Activated CD4-positive, alpha-beta T cell treated with anti-CD3 and anti-CD28 coated beads, Interleukin-2, amount 50 U/mL, for 24 hours (primary cell): ENCODE results near the gene PF4V1.
"Not testable (repeated sequence)": the region's sequence is repeated elsewhere in the genome, so short reads cannot be mapped to it uniquely, and the experiment has no call there.

Experiments
- DNase-seq, 2 donors: peaks; one replicate each; pipeline ENCODE4 v3.0.0-alpha.2; 2020; ENCODE audit warnings: low read depth in 1 of 2, low spot score in 1 of 2

PF4V1 gene

DNA sequence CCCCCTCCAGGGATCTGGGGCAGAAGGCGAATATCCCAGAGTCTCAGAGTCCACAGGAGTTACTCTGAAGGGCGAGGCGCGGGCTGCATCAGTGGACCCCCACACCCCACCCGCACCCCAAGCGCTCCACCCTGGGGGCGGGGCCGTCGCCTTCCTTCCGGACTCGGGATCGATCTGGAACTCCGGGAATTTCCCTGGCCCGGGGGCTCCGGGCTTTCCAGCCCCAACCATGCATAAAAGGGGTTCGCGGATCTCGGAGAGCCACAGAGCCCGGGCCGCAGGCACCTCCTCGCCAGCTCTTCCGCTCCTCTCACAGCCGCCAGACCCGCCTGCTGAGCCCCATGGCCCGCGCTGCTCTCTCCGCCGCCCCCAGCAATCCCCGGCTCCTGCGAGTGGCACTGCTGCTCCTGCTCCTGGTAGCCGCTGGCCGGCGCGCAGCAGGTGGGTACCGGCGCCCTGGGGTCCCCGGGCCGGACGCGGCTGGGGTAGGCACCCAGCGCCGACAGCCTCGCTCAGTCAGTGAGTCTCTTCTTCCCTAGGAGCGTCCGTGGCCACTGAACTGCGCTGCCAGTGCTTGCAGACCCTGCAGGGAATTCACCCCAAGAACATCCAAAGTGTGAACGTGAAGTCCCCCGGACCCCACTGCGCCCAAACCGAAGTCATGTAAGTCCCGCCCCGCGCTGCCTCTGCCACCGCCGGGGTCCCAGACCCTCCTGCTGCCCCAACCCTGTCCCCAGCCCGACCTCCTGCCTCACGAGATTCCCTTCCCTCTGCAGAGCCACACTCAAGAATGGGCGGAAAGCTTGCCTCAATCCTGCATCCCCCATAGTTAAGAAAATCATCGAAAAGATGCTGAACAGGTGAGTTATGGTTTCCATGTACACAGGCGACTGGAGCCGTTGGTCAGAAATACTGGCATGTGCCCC lies 16.3 kb downstream of the PF4V1 start, which contains the start of gene CXCL1:
Gene CXCL1, plus strand, starts transcription at position 264 of the 926 bp plus-strand sequence. Its CDS starts 78 bp downstream, at position 342.
- DNase-seq = no peak

DNA sequence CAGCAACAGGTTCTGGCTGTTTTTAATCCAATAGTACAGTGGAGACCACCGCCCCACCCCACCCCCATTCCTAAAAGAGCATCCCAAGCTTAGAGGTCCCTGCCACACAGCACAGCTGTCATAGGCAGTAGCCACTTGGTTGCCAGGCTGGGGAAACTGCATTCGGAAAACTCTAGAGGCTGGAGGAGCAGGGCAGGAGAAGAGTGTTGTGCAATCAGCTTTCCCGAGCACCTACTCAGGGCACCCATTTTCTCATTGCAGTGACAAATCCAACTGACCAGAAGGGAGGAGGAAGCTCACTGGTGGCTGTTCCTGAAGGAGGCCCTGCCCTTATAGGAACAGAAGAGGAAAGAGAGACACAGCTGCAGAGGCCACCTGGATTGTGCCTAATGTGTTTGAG lies 17.2 kb downstream of the PF4V1 start:
- DNase-seq = no peak

DNA sequence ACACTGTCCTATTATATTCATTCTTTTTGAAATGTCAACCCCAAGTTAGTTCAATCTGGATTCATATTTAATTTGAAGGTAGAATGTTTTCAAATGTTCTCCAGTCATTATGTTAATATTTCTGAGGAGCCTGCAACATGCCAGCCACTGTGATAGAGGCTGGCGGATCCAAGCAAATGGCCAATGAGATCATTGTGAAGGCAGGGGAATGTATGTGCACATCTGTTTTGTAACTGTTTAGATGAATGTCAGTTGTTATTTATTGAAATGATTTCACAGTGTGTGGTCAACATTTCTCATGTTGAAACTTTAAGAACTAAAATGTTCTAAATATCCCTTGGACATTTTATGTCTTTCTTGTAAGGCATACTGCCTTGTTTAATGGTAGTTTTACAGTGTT lies 17.7 kb downstream of the PF4V1 start:
- DNase-seq = no peak

DNA sequence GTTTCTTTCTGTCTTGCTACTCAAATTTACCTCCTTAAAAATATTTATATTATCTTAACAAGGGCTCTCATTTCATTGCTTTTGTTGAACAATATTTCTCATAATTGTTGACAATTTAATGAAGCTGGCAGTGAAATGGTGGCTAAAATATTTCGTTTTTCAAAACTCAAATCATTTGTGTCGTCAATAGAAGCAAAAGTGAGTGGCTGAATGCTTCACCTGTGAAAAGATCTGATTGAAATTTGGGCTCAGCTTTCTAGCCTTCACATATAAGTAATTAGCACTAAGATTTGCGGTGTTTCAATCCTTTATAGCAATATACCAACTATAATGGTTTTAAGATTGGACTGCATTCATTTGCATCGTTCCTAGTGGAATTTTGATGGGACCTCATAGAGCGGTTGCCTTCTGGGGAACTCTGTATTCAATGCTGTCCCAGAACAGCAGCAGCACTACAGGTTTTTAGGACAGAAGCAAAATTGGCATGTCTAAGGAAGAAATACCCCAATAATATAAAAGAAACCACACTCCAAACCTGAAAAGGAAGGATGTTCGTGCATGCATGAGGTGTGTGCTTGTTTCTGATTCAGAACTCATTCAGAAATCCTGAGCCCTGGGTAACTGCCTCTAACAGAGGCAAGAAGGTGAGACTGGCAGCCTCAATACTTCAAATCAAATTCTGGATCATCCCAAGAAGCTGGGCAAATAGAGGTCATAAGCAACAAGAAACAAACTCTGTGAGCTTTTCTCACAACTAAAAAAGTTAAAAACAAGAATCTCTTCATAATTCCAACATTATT lies 18.6 kb downstream of the PF4V1 start:
- DNase-seq = no peak

- no peak for DNase-seq
Observed at GRCh38 chr4:73872316-73873108, 19.4 kb downstream of the PF4V1 start.

- no peak for DNase-seq
Observed at GRCh38 chr4:73874386-73874785, 21.3 kb downstream of the PF4V1 start.

DNA sequence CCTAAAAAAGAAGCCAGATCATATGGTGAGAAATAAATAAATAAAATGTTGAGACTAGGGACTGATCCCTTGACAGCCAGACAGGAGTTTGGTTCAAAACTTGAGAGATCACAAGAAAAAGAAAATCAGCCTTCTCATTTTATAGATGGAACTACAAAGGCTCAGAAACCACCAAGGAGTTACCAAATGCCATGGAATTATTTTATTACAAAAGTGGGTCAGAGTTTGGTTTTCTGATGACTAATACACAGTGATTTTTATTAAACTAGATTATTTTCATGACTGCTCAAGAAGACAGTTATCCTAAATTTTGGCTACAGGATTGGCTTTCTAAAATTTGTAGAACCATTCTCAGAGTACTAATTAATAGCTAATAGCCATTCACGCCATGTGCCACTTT lies 22.3 kb downstream of the PF4V1 start:
- DNase-seq = no peak

DNA sequence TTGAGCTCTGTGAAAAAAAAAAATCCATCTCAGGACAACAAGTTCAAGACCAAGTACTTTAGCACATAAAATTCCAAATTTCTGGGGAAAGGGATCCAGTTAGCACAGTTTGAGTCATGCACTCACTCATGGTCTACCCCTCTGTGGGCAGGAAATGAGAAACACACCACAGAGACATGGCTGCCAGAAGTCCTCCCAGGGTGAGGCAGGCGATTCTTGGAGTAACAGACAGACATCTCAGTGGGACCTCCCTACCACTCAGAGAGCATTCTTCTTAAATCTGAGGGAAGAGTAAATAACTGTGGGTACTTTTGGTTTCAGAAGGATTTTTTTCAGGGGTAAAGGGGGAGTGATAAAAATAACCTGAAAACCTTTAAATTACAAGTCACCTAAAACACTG lies 30.2 kb downstream of the PF4V1 start:
- DNase-seq = no peak

GRCh38 chr4:73885574-73886267 lies 32.6 kb downstream of the PF4V1 start:
- DNase-seq = no peak

- DNase-seq = no peak
Observed at GRCh38 chr4:73891326-73891725, 38.2 kb downstream of the PF4V1 start.

DNA sequence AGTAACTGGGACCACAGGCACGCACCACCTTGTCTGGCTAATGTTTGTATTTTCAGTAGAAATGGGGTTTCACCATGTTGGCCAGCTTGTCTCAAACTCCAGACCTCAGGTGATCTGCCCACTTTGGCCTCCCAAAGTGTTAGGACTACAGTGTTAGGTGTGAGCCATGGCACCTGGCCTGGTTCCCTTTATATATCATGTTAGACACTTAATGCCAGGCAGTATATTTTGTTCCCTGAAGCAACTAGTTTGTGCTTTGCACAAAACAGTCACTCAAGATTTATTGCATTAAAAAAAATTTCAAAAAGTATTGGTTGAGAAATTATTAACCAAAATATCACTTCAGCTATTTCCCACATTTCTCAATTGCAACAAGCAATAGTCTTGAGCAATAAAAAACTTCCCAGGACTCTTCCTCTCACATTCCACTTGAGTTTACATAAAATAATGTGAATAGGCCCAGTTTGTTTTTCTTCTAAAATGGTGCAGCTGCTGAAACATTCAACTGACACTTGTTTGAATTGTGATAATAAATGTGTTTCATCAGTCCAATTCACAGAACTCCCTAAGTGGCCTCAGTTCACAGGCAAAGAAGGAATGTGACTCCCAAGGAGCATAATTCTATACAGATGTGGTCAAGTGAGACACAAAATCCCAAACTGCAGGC lies 38.8 kb downstream of the PF4V1 start:
- DNase-seq = no peak

- no peak for DNase-seq
Observed at GRCh38 chr4:73892966-73893365, 39.9 kb downstream of the PF4V1 start.

- DNase-seq = no peak
Observed at GRCh38 chr4:73894001-73894400, 40.9 kb downstream of the PF4V1 start.

- no peak for DNase-seq
Observed at GRCh38 chr4:73895201-73896175, 42.4 kb downstream of the PF4V1 start.

GRCh38 chr4:73896416-73896815 lies 43.3 kb downstream of the PF4V1 start:
- no peak for DNase-seq

GRCh38 chr4:73897380-73898136 lies 44.5 kb downstream of the PF4V1 start:
- no peak for DNase-seq

DNA sequence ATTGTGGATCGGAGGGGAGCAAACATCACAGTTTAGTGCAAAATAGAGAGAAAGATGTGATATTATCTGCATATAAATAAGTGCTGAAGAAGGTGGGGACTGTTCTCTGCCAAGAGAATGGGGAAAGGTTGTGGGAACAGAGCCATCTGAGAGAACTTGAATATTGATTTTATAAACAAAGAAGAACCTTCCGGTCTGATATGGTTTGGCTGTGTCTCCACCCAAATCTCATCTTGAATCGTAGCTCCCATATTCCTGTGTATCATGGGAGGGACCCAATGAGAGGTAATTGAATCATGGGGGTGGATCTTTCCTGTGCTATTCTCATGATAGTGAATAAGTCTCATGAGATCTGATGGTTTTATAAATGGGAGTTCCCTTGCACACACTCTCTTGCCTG lies 46.2 kb downstream of the PF4V1 start:
- DNase-seq = not testable (repeated sequence)

- no peak for DNase-seq
Observed at GRCh38 chr4:73901031-73901430, 47.9 kb downstream of the PF4V1 start.
